GM21737 (cell line): Measurements from ENCODE around the gene STUB1.
A peak's percentile ranks its signal among the peaks of the same experiment; 100 is the strongest.
"Not testable (repeated sequence)": the region's sequence is repeated elsewhere in the genome, so short reads cannot be mapped to it uniquely, and the experiment has no call there.

Source experiments
- ATAC-seq: cut with Tn5 transposase; IDR thresholded peaks from one replicate; pipeline ENCODE4 v1.9.1; 2021; ENCODE audit warnings: mild to moderate bottlenecking, moderate library complexity; ENCODE audit not compliant: unreplicated experiment

The STUB1 gene

DNA sequence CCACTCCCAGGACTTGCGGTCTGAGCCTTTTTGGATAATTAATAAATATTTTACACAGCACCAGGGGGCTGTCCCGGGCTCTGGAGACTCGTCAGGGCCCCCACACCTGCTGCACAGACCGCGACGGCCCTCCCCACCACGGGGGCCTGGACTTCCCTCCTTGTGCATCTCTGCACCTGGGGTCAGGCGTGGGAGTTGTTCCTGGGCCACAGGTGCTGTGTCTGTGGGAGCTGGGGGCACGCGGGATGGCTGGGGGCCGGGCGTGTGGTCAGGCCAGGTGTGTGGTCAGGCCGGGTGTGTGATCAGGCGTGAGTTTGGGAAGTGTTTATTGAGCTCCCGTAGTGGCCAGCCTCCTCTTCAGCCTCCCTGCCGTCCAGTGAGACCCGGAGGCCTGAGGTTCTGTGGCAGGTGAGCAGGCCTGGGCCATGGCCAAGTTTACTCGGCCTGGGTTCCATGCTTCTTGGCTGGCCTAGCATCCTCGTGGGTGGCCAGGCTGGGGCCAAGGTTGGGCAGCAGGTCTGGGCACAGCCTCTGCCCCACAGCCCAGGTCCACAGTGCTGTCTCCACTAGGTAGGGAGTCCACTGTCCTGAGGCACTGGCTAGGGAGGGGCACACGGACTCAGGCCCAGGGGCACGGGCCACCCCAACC, 1.9 kb upstream of the STUB1 start:
- no peak for ATAC-seq

DNA sequence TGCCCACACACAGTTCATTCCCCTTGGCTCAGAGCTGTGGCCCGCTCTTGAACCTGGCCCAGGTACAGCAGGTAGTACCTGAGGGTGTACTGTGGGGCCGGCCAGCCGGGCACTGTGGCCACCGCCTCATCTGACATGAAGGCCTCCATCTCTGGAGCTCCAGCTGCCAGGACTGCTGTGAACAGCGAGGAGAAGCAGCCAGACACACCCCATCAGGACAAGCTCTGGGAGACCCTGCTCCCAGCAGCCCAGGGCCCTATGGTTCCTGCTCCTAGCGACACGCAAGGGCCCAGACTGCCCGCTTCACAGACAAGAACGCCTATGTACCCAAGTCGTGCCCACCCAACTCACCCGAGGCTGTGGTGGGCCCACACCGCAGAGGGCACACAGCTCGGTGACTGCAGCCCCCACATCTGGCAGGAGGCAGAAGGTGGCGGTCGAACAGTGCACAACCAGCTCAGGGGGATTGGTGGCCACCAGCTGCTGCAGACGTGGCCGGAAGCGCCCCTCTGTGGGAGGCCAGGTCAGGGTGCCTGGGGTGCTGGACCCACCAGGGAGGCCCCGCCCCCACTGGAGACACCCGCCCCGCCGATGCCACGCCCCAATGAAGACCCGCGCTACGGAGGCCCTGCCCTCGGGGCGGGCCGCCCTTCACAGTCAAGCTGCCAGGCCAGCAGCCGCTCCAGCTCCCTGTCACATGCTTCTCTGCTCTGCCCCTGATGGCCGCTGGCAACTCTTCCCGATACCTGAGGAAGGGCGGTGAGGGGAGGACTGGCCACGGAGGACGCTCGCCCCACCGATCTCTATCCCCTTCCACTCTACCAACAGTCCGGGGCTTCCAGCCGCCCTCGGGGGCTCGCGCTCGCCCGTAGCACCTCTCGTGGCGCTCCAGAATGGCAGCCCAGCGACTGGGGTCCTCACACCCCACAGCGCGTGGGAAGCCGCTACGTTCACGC, 1.1 kb upstream of the STUB1 start:
- ATAC-seq, result no peak

DNA sequence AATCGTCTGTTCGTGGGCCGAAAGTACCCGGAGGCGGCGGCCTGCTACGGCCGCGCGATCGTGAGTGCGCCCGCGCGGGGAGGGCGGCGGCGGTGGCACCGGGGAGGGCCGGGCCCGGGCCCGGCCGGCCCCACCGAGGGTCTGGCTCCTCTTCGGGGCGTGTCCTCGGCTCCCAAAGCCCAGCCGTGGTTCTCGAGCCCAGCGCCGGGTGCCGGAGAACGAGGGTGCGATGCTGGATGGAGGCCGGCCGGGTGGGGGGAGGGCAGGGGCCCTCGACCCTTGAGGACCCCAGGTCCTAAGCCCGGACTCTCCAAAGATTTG, 375 bp downstream of the STUB1 start:
- no peak for ATAC-seq

GRCh38 chr16:680967-681745, 946 bp downstream of the STUB1 start:
- ATAC-seq, result no peak

- ATAC-seq, result no peak
These were observed 1.7 kb downstream of the STUB1 start for GRCh38 chr16:681746-682427.

DNA sequence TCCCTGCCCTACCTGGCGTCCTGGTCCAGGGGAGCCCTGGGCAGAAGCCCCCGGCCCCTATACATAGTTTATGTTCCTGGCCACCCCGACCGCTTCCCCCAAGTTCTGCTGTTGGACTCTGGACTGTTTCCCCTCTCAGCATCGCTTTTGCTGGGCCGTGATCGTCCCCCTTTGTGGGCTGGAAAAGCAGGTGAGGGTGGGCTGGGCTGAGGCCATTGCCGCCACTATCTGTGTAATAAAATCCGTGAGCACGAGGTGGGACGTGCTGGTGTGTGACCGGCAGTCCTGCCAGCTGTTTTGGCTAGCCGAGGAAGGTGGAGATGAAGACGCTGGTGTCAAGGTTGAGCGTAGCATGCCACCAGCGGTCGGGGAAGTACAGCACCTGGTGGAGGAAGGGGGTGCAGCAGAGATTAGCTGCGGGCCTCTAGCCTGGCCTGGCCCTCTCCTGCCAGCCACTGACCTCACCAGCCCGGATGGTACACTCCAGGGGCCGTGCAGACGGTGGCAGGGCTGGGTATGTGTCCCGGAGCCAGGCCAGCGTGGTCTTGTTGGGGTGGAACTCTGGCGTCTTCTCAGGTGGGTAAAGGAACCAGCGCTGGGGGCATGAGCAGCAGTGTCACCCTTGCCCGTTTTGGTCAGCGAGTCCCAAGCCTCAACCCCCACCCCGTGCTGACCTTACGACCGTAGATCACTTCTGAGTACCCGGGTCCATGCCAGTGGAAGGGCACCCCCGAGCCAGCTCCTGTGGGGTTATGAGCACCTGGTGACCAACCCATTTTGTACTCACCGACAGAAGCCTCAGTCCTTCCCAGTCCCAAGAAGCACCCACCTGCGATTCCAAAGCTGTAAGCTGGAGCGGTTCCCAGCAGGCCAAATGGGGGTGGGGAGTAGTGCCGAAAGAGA, 2.5 kb downstream of the STUB1 start:
- ATAC-seq, result no peak

DNA sequence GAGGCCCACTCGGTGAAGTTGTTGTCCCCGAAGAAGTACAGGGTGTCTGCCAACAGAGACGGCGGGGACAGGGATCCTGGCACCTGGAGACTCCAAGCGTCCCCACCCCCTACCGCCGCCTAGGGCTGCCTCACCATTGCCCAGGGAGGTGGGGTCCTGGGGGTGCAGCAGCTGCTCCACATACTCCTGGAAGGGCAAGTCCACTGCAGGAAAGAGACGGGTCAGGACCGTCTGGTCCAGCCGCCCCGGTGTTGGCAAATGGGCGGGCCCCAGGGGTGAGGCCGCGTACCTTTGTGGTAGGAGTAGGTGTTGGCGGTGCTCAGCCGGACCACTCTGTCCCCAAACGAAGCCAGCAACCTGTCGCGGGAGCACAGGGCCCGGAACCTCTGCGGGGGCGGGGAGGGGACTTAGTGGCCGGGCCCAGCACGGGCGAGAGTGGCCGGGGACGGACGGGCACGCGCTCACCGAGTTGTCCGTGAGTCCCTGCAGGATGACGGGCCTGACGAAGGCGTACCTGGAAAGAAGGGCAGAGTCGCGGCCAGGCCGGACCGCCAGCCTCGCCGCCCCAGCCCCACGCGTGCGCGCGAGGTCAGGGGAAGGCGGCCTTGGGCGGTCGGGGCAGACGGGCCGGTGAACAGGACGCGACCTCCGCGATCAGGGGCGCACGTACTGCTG, 3.3 kb downstream of the STUB1 start:
- peak; percentile 0 for ATAC-seq

DNA sequence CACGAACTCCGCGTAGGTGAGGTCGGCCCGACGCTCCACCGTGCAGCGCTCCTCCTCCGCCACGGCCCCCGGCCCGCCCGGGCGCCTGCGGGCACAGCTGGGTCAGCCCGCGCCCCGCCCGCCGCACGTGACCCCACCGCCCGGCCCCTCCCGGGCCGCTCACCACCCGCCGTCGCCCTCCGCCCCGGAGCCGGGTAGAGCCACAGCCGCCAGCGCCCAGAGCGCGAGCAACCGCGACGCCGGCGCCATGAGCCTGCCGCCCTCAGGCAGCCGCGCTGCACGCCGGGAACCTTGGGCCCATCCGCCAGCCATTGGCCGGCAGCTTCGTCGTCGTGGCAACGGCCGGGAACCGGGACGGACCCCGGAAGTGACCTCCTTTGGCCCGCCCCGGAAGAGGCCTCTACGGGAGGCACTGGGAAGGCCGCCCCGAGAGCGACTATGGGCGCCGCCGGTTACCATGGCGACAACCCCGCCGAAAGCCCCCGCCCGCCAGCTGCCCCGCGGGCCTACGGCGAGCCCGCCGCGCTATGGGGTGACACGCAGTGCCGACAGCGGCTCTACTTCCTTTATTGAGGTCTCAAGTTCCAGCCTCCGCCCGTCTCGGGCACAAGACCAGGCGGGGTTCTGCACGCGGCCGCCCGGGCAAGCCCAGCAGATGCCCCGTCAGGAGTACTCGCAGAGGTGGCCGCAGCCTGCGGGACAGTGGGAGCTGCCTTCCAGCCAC, 4.0 kb downstream of the STUB1 start, which contains the start of gene JMJD8:
Gene JMJD8 (minus strand): TSS at position 264 of the 724 bp plus-strand sequence. CDS start 15 bp downstream, at position 249.
- peak; percentile 46 for ATAC-seq

DNA sequence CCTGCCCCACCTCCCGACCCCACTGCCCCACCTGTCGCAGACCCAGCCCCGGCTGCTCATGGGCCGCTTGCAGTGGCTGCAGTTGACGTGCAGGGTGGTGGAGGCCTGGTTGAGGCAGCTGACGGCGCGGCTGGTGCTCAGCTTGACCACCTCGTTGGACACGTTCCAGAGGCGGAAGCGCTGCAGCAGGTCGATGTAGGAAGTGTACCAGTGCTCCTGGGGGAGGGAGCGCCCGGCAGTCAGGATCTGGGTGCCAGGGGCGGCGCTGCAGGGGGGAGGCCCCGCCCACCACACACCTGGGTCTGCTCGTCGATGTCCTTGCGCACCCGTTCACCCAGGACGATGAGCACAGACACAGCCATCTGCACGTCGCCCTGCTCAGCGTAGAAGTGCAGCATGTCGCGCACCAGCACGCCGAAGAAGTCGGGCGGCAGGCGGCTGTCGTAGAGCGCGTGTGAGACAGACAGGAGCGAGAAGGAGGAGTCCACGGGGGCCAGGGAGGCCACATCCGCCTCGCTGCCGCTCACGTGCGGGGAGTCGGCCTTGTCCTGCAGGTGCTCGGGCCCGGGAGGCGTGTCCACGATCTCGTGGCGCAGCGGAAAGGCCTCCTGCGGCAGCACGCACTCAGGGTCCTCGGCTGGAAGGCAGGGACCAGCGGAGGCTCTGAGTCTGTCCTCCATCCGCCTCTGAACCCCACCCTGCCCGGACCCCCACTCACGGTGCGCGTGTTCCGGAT, 4.9 kb downstream of the STUB1 start:
- no peak for ATAC-seq

- no peak for ATAC-seq
These were observed 5.8 kb downstream of the STUB1 start for GRCh38 chr16:685967-686366.

- no peak for ATAC-seq
These were observed 6.5 kb downstream of the STUB1 start for GRCh38 chr16:686459-687260.

- ATAC-seq, result no peak
These were observed 7.3 kb downstream of the STUB1 start for GRCh38 chr16:687499-687898.

- ATAC-seq, result no peak
These were observed 9.1 kb downstream of the STUB1 start for GRCh38 chr16:689175-689897.

DNA sequence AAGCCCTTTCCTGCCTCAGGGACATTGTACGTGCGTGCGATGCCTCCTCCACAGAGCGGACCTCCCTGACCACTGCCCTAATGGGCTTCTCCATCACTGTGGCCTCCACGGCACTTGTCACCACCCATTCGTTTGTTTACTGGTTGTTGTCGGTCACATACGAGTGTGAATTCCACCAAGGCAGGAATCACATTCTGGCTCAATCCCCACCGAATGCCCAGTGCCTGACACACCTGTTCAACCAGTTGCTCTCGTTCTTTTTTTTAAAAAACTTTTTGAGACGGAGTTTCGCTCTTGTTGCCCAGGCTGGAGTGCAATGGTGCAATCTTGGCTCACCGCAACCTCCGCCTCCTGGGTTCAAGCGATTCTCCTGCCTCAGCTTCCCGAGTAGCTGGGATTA, 11.0 kb downstream of the STUB1 start:
- ATAC-seq, result not testable (repeated sequence)

GRCh38 chr16:692356-693108, 12.3 kb downstream of the STUB1 start:
- no peak for ATAC-seq

DNA sequence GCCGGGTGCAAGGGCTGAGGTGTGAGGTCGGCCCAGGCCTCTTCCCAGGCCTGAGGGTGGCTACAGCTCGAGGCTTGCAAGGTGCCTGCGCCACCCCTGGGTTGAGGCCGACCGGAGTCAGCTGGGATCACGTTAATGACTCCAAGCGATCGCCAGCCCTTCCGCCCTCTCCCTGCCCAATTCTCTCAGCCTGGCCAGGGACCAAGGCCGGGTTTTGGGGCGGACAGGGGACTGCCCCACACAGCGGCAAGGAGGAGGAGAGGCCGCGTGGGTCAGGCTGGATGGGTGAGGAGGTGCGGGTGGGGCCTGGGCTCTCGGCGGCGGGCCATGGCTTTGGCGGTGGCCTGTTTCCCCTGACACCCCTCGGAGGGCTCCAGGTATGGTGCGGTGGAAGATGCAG, 13.2 kb downstream of the STUB1 start:
- no peak for ATAC-seq
